Measurements from ENCODE around the gene CDC20. TPM values are rescaled to one million over a fixed set of nuclear protein-coding genes. Genes with fewer than 3 reads are reported as not detected.
A peak's percentile ranks its signal among the peaks of the same experiment; 100 is the strongest.
"Not testable (repeated sequence)": the region's sequence is repeated elsewhere in the genome, so short reads cannot be mapped to it uniquely, and the experiment has no call there.

CDC20 gene
- total RNA-seq, 1 donor from 2014 or later, result 14.5 TPM

- peak within 1 kb of the TSS; percentile 88 for H3K4me3 Mint-ChIP-seq (ENCODE audit: unreplicated experiment)
- H3K27me3 Mint-ChIP-seq (ENCODE audit: low read depth), result no peaks in the 10 kb centered on the region
- DNase-seq (ENCODE audit: low spot score), result peak; percentile 96
- peaks cover 38% of the 10 kb centered on the region for H3K4me1 Mint-ChIP-seq (ENCODE audit: low read depth)
- H3K9me3 Mint-ChIP-seq (ENCODE audit: low read depth), result no peaks in the 10 kb centered on the region
- TF ChIP-seq CTCF (IDR thresholded peaks at IDR 0.05), result peak; percentile 68
- H3K27ac Mint-ChIP-seq (ENCODE audit: unreplicated experiment), result peak within 1 kb of the TSS; percentile 93
- H3K36me3 Mint-ChIP-seq (ENCODE audit: low read depth), result peaks cover 17% of the 10 kb centered on the region
Measured at GRCh38 chr1:43367904-43368645, 9.3 kb downstream of the CDC20 start, which contains the start of gene ELOVL1. TSS of gene ELOVL1 (minus strand) at chr1:43368011. CDS start at chr1:43365609, 2,402 bp downstream.

DNA sequence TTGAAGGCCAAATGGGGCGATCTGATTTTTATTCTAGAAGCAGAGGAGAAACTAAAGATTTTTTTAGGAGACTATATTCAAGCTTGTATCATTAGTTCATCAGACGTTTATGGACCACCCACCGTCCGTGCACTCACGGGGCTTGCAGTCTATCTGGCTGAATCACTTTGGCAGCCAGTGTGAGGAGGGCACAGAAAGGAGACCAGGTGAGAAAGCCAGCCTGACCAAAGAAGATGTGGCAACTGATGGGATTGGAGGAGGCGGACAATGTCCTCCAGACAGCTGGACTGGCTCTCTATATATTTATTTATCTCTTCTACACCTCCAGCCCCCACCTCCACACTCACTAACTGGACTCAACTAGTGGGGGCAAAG, 9.9 kb downstream of the CDC20 start:
- Mint-ChIP-seq H3K27ac (ENCODE audit: unreplicated experiment) (peak overlapping the region; percentile 93), H3K4me3 (ENCODE audit: unreplicated experiment) (peak overlapping the region; percentile 80), H3K4me1 (ENCODE audit: low read depth) (peaks cover 38% of the 10 kb centered on the region), H3K9me3 (ENCODE audit: low read depth) (no peaks in the 10 kb centered on the region), H3K36me3 (ENCODE audit: low read depth) (peaks cover 16% of the 10 kb centered on the region), H3K27me3 (ENCODE audit: low read depth) (no peaks in the 10 kb centered on the region)
- DNase-seq (ENCODE audit: low spot score), result no peak
- no peak for TF ChIP-seq CTCF (IDR thresholded peaks at IDR 0.05)

DNA sequence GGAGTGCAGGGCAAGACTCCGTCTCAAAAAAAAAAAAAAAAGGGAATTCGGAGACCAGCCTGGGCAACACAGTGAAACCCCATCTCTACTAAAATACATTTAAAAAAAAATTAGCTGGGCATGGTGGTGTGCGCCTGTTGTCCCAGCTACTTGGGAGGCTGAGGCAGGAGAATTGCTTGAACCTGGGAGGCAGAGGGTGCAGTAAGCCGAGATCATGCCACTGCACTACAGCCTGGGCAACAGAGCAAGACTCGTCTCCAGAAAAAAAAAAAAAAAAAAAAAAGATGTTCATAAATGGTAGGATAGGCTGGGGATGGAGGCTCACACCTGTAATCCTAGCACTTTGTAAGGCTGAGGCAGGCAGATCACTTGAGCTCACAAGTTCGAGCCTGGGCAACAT, 11.0 kb downstream of the CDC20 start:
- DNase-seq (ENCODE audit: low spot score); H3K27ac Mint-ChIP-seq (ENCODE audit: unreplicated experiment); H3K36me3 Mint-ChIP-seq (ENCODE audit: low read depth); H3K9me3 Mint-ChIP-seq (ENCODE audit: low read depth); H3K4me3 Mint-ChIP-seq (ENCODE audit: unreplicated experiment); H3K27me3 Mint-ChIP-seq (ENCODE audit: low read depth): not testable (repeated sequence)
- peaks cover 38% of the 10 kb centered on the region for H3K4me1 Mint-ChIP-seq (ENCODE audit: low read depth)

DNA sequence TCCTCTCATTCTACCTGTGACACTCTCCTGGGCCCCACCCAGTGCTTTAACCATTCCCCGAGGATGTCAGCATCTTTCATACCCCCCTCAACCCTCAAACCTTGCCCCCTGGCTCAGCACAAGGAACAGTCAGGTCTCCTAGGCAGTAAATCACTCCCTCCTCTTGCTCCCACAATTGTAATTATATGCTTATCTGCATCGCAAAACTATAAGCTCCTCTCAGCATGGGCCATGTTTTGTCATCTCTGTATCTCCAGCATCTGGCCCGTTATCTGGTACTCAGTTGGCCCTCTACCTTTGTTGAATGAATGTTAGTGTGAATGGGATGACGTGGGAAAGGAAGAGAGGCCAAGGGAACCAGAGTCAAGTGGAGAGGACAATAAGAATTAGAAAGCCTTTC, 11.8 kb downstream of the CDC20 start:
- no peak for TF ChIP-seq CTCF (IDR thresholded peaks at IDR 0.05)
- Mint-ChIP-seq H3K36me3 (ENCODE audit: low read depth) (peaks cover 2% of the 10 kb centered on the region), H3K27me3 (ENCODE audit: low read depth) (no peaks in the 10 kb centered on the region), H3K27ac (ENCODE audit: unreplicated experiment) (no peak overlapping the region), H3K4me3 (ENCODE audit: unreplicated experiment) (no peak overlapping the region), H3K4me1 (ENCODE audit: low read depth) (peaks cover 32% of the 10 kb centered on the region), H3K9me3 (ENCODE audit: low read depth) (no peaks in the 10 kb centered on the region)
- no peak for DNase-seq (ENCODE audit: low spot score)

GRCh38 chr1:43372172-43372571, 13.4 kb downstream of the CDC20 start:
- TF ChIP-seq CTCF (IDR thresholded peaks at IDR 0.05), result no peak
- Mint-ChIP-seq H3K27ac (ENCODE audit: unreplicated experiment) (no peak overlapping the region), H3K4me1 (ENCODE audit: low read depth) (peaks cover 17% of the 10 kb centered on the region), H3K36me3 (ENCODE audit: low read depth) (no peaks in the 10 kb centered on the region), H3K27me3 (ENCODE audit: low read depth) (no peaks in the 10 kb centered on the region), H3K4me3 (ENCODE audit: unreplicated experiment) (no peak overlapping the region), H3K9me3 (ENCODE audit: low read depth) (no peaks in the 10 kb centered on the region)
- no peak for DNase-seq (ENCODE audit: low spot score)
